Natural killer cell treated with Interleukin-12 subunit alpha and Interleukin-12 subunit beta and Interleukin-15 and Interleukin-18, amount 100 ng/mL, for 72 hours (primary cell): ENCODE results near the gene SLC25A51. TPM values are rescaled to one million over a fixed set of nuclear protein-coding genes. Genes with fewer than 3 reads are reported as not detected.
A peak's percentile ranks its signal among the peaks of the same experiment; 100 is the strongest.

ENCODE experiments used
- ATAC-seq, 2 donors: fragments of 150-1000 bp; cut with Tn5 transposase in 1 of 2; sonication (Bioruptor Pico), chemical (Tn5 transposase) in 1 of 2; 2 replicates each; pipeline ENCODE4 v1.10.0; 2021
- DNase-seq: peaks from one replicate; pipeline ENCODE4 v3.0.0; 2022; ENCODE audit warnings: low spot score
- H3K27ac Mint-ChIP-seq, 2 donors: 1 replicate in 1 of 2; 2 replicates in 1 of 2; pipeline ENCODE4 v1.8.0; 2022; ENCODE audit warnings: mixed read lengths in 2 of 2, mild to moderate bottlenecking in 1 of 2, moderate library complexity in 1 of 2
- H3K27me3 Mint-ChIP-seq, 2 donors: 1 replicate in 1 of 2; 2 replicates in 1 of 2; pipeline ENCODE4 v1.8.0; 2022; ENCODE audit warnings: mixed read lengths in 2 of 2
- H3K36me3 Mint-ChIP-seq: one replicate; pipeline ENCODE4 v1.8.0; 2022; ENCODE audit warnings: mixed read lengths
- H3K4me1 Mint-ChIP-seq, 2 donors: 1 replicate in 1 of 2; 2 replicates in 1 of 2; pipeline ENCODE4 v1.8.0; 2022; ENCODE audit warnings: low read depth in 2 of 2, mixed read lengths in 2 of 2, mild to moderate bottlenecking in 1 of 2
- H3K4me3 Mint-ChIP-seq: one replicate; pipeline ENCODE4 v1.8.0; 2022; ENCODE audit warnings: mixed read lengths
- H3K9me3 Mint-ChIP-seq: 2 replicates; pipeline ENCODE4 v1.8.0; 2022; ENCODE audit warnings: mixed read lengths
- total RNA-seq, 2 donors: library from RNA; stranded (reverse); gene quantifications; one replicate each; pipeline ENCODE4 v1.2.3, GENCODE V29; 2022

Gene SLC25A51
- total RNA-seq, 2 donors from 2014 or later: 28.7 to 34.7 TPM

DNA sequence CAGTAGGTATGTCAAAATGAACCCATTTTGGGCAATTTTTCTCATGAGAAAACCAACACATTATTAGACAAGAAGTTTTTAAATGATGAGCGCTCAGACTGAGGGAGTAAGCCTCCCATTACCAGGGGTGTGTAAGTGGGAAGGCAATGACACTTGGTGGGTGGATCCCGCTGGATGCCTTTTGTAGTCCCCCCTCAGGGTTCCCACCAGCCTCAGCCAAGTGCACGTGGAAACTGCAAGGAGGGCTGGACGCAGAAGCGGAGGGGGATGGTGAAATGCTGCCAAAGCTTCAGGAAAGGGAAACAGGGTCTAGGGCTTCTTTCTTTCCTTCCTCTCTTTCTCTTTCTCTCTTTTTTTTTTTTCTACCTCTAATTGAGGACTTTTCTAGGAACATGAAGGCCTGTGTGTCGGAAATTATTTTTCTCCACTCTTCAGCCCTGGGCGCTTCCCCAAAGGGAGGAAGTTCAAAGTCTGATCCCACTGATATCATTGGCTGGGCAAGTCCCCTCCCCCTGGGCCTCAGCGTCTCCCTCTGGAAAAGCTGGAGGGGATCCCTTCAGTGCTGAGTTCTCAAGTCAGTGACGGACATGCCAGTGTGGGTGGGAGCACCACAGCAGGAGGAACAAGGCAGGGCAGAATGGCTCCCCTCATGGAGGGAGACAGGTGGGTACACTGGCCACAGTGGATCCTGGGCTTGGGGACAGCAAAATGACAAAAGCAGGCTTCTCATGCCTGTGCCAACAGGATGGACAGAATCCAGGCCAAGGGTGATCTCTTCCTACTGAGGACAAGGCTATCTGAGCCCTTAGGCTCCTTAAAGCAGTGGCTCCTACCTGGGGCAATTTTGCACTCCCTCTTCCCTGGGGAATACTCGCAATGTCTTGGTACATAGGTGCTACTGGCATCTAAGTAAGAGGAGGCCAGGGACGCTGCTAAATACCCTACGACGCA, 23.9 kb upstream of the SLC25A51 start:
- Mint-ChIP-seq H3K4me1 (peaks cover 0 to 3% of the 10 kb centered on the region in 2 donors), H3K4me3 (no peak overlapping the region), H3K9me3 (no peaks in the 10 kb centered on the region), H3K27ac (no peak overlapping the region), H3K27me3 (no peaks in the 10 kb centered on the region), H3K36me3 (no peaks in the 10 kb centered on the region)
- no peak for ATAC-seq
- no peak for DNase-seq

DNA sequence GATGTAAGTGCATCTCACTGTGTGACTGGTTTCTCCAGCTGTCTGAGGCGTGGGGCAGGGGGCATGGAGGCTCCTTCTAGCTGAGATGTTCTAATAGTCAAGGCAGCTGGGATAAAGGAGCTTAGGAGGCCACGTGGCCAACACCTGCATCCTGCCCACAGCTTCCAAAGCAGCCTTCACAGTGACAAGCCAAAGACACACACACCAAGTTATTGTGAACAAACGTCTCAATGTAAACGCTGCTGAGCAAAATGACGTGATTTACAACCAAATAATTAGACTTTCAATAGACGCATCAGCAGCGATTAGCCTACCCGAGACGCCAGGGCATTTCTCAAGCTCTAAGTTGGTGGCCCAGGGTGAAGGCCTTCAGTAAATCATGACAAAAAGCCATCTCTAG, 23.2 kb upstream of the SLC25A51 start:
- Mint-ChIP-seq H3K27me3 (no peaks in the 10 kb centered on the region), H3K9me3 (no peaks in the 10 kb centered on the region), H3K36me3 (no peaks in the 10 kb centered on the region), H3K27ac (no peak overlapping the region), H3K4me3 (no peak overlapping the region), H3K4me1 (peaks cover 0 to 3% of the 10 kb centered on the region in 2 donors)
- DNase-seq (no peak), ATAC-seq (no peak)

DNA sequence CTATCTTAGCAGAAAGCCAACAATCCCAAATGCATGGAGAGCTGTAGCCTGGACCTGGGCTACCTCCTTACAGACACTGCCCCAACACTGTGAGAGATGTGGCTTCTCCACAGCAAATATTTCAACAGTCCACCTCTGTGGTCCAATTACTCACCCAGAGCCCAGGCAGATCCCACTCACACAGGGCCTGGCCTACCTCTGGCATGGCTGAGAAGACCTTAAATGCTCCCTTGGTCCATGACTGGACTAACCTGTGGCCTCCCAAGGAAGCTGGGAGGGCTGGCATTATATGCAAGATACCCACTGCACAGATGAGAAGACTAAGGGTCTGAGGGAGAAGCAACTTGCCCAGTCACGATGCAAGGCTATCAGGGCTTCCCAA, 22.8 kb upstream of the SLC25A51 start:
- ATAC-seq (no peak), DNase-seq (no peak)
- H3K4me1 Mint-ChIP-seq: peaks cover 0 to 4% of the 10 kb centered on the region in 2 donors
- no peaks in the 10 kb centered on the region for H3K27me3 Mint-ChIP-seq
- no peaks in the 10 kb centered on the region for H3K9me3 Mint-ChIP-seq
- no peak overlapping the region for H3K4me3 Mint-ChIP-seq
- no peaks in the 10 kb centered on the region for H3K36me3 Mint-ChIP-seq
- H3K27ac Mint-ChIP-seq: no peak overlapping the region

DNA sequence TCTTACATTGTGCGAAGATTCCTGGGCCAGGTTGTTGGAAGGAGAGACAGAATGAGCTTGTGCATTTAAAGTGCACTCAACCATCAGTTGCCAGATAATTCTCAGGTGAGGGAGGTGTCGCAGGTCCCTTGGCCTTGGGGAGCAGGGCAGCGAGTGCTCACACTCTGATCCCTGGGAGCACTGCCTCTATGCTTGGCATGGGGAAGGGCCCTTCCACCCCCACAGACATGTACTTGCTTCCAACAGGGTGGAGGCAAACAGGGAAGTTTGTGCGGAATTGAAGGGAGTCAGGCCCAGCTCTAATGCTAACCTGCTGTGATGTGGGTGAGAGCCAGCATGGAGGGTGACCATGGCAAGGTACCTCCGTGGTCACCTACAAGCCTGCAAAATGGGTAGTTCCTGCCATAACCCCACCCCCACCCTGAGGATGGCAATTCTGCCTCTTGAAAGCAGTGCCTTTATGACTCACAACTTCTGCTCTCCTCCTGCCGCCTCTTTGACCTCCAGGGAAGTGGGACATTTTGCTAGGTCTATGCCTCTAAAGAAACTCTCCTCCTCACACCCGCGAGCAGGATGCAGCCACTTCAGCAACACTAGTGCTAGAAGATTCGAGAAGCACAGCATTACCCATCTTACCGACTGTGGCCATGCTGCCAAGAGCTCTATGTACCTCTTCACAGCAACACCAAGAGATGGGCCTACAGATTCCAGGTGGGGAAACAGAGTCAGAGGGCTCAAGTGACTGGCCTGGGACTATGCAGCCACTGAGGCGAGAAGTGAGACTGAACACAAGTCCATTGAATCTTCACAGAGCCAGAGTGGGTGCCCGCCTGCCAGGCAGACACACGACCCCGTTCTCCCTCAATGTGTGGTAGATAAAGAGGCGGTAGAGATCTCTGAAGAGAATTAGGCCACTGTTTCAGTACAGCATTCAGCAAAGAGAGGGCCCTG, 22.1 kb upstream of the SLC25A51 start:
- no peak for DNase-seq
- Mint-ChIP-seq H3K27me3 (no peaks in the 10 kb centered on the region), H3K9me3 (no peaks in the 10 kb centered on the region), H3K4me1 (peaks cover 0 to 5% of the 10 kb centered on the region in 2 donors), H3K27ac (no peak overlapping the region), H3K4me3 (no peak overlapping the region), H3K36me3 (no peaks in the 10 kb centered on the region)
- no peak for ATAC-seq

DNA sequence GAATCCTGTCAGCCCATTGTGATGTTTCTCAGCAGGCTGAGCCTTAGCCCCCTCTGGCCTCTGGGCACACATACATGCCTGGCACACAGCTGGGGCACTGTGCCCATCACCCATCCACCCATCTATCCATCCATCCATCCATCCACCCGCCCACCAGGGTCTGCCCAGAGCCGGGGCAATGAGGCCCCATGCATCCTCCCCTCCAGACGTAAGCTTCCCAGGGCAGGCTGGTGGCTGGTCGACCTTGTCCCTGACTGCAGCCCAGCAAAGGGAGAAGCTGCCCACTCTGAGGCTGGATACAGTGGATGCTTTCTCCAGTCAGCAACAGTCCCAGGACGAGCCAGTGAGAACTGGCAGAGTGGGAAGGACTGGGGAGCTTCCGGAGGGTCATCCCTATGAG, 21.1 kb upstream of the SLC25A51 start:
- no peak overlapping the region for H3K27ac Mint-ChIP-seq
- ATAC-seq (no peak), DNase-seq (no peak)
- H3K4me1 Mint-ChIP-seq: peaks cover 0 to 5% of the 10 kb centered on the region in 2 donors
- no peaks in the 10 kb centered on the region for H3K36me3 Mint-ChIP-seq
- no peaks in the 10 kb centered on the region for H3K27me3 Mint-ChIP-seq
- H3K4me3 Mint-ChIP-seq: no peak overlapping the region
- H3K9me3 Mint-ChIP-seq: no peaks in the 10 kb centered on the region

DNA sequence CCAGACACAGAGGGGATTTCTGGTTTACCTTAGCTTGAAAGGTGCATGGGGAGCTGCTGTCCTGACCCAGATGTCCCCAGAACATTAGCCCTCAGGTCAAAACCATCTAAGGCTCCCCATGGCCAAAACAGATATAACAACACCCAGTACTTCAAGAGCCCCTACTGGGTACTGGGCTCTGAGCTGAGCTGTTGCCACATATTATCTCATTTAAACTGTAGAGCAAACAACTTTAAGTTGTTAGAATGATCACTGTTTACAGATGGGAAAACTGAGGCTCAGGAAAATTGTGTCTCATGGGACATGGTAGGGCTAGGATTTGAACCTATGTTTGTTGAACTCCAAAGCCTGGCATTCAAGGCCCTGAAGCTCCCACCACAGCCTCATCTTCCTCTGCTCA, 20.6 kb upstream of the SLC25A51 start:
- H3K9me3 Mint-ChIP-seq: no peaks in the 10 kb centered on the region
- H3K36me3 Mint-ChIP-seq: no peaks in the 10 kb centered on the region
- H3K4me1 Mint-ChIP-seq: peaks cover 0 to 4% of the 10 kb centered on the region in 2 donors
- H3K27me3 Mint-ChIP-seq: no peaks in the 10 kb centered on the region
- H3K4me3 Mint-ChIP-seq: no peak overlapping the region
- H3K27ac Mint-ChIP-seq: no peak overlapping the region
- ATAC-seq: no peak
- DNase-seq: no peak

DNA sequence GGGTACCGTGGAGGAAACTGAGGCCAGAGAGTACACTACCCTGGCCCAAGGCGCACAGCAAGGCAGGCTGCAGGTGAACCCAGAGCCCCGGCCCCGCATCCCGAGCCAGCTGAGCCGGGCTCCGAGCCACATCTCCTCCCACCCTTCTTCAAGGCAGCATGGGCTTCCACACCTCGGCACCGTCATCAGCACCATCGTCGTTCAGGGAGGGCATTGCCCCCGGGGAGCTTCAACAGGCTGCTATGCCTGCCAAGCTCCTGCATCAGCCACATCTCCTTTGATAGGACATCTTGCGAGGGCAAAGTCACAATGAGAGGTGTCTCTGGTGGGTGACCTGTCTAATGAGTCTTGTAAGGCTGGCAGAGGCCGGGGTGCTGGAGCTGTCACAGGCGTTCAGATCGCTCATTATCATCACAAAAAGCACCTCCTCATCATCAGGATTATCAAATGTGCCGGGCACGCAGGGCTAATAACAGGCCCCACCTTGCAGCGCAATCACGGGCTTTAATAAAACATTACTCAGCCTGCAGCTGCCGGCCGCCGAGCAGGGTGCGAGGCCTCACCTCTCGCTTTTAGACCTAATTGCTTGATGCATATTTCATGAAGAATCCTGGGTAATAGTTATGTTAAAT, 20.0 kb upstream of the SLC25A51 start:
- Mint-ChIP-seq H3K9me3 (no peaks in the 10 kb centered on the region), H3K36me3 (no peaks in the 10 kb centered on the region), H3K4me1 (peaks cover 0 to 2% of the 10 kb centered on the region in 2 donors), H3K4me3 (no peak overlapping the region), H3K27me3 (no peaks in the 10 kb centered on the region), H3K27ac (no peak overlapping the region)
- ATAC-seq (no peak), DNase-seq (no peak)

DNA sequence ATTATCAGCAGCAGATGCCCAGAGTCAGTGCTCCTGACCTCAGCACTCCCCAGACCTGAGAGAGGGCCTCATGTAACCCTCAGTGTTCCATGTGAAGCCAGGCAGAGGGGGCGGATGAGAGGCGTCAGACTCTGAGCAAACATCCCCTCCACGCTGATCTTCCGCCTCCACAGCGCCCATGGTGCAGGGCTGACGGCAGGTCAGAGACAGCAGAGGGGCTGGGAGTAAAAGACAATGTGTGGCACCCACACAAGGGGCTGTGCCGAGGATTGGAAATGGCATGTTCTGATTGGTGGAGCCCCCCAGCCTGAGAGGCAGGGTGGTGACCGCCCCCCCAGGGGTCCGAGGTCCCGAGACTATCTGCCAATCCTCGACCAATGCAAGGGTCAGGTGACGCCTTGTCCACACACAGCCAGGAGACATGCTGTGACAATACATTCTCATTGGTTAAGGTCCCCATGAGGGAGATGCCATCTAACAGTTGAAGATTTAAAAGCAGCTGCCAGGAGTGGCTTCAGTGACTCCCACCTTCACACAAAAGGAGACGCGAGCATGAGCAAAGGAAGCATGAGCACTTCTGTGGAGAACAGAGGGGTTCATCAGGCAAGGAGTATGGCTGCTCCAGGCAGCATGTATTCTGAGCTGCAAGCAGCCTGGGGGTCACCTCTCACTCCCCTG, 19.3 kb upstream of the SLC25A51 start:
- no peaks in the 10 kb centered on the region for H3K36me3 Mint-ChIP-seq

DNA sequence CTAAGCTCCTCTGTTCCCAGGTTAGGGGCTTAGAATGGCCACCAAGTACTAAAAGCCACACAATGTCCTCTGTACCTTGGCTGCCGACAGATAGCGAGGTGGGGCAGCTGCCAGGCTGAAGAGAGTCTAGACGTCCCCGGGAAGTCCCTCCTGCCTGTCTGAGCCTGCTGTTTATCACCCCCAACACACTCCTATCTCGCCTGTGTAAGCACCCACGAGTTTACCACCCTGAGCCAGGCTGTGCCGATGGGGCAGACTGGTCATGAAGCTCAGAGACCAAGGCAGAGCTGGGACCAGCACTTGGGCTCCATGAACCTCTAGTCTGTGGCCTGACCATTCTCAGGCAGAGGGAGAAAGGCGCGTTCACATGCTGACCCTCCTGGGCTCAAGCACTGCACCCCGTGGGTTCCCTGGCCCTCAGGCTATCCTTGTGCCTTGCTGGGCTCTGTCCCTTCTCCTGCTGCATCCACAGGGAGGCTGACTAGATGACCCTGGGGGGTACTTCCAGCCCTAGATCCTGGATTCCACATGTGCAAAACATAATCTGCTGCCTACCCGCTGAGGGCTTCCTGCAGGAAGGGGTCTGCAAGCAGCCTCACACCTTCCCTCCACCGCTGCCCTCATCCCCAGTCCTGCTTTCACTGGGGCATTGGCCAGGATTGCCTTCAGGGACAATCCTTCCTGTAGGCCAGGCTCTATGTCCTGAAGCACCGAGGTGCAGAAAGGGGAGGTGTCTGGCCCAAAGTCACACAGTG, 18.6 kb upstream of the SLC25A51 start:
- peak; percentile 16 for DNase-seq
- no peaks in the 10 kb centered on the region for H3K9me3 Mint-ChIP-seq
- H3K4me3 Mint-ChIP-seq: no peak overlapping the region
- H3K27ac Mint-ChIP-seq: no peak overlapping the region
- H3K27me3 Mint-ChIP-seq: no peaks in the 10 kb centered on the region
- no peak for ATAC-seq
- no peaks in the 10 kb centered on the region for H3K36me3 Mint-ChIP-seq
- peaks cover 9 to 11% of the 10 kb centered on the region in 2 donors for H3K4me1 Mint-ChIP-seq

More for the DNA sequence above, 19.3 kb upstream of the SLC25A51 start:
- ATAC-seq (no peak), DNase-seq (no peak)
- no peaks in the 10 kb centered on the region for H3K9me3 Mint-ChIP-seq
- H3K4me1 Mint-ChIP-seq: peaks cover 2 to 5% of the 10 kb centered on the region in 2 donors
- no peak overlapping the region for H3K27ac Mint-ChIP-seq
- no peak overlapping the region for H3K4me3 Mint-ChIP-seq
- H3K27me3 Mint-ChIP-seq: no peaks in the 10 kb centered on the region

DNA sequence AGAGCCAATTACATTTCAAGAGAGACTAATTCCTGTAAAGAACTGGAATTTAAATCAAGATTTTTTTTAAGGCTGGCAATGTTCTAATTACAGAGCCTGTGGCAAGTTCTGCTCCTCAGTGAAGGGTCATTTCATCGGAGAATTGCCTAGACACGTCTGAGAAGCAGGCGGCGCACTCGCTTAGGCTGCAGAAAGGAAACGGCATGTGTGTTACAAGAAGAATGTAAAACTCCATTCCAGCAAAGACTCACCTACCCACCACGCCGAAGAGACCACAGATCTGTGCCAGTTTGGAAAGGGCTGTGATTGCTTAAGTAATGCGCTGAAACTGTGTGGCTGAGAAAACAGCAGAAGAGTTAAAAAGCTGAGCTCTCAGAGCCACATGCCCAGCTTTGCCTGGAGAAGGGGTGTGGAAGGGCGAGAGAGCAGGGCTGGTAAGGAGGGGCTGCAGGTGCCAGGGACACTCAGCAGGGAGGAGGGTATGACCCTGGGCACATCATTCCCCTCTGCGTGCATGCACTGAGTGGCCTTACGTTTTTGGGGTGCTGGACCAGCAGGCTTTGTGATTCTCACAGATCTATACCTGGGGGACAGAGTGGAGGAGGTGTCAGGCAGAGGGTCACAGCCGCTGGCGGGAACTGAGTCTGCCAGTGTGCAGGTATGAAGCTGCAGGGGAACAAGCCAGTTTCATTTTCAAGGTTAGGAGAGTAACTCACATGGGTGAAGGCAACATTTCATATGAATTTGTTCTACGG, 17.8 kb upstream of the SLC25A51 start:
- Mint-ChIP-seq H3K4me3 (no peak overlapping the region), H3K36me3 (no peaks in the 10 kb centered on the region), H3K27ac (no peak overlapping the region), H3K4me1 (peaks cover 15 to 17% of the 10 kb centered on the region in 2 donors), H3K9me3 (no peaks in the 10 kb centered on the region), H3K27me3 (no peaks in the 10 kb centered on the region)
- DNase-seq: peak; percentile 12
- no peak for ATAC-seq

DNA sequence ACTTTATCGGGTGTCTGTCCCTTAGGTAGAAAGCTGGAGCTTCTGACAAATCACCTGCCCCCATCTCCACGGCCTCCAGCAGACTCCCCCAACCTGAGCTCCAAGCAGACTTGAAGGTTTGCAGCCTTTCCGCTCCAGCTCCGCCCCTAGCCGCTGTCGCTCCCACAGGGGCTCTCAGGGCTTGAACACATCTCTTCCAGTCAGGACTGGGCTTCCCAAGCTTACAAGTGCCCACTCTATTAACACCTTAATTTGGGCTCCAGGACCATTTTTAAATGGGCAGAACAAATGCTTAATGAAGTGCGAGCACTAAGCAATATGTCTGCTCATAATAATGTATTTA, 17.2 kb upstream of the SLC25A51 start:
- no peak for ATAC-seq
- peaks cover 16 to 18% of the 10 kb centered on the region in 2 donors for H3K4me1 Mint-ChIP-seq

DNA sequence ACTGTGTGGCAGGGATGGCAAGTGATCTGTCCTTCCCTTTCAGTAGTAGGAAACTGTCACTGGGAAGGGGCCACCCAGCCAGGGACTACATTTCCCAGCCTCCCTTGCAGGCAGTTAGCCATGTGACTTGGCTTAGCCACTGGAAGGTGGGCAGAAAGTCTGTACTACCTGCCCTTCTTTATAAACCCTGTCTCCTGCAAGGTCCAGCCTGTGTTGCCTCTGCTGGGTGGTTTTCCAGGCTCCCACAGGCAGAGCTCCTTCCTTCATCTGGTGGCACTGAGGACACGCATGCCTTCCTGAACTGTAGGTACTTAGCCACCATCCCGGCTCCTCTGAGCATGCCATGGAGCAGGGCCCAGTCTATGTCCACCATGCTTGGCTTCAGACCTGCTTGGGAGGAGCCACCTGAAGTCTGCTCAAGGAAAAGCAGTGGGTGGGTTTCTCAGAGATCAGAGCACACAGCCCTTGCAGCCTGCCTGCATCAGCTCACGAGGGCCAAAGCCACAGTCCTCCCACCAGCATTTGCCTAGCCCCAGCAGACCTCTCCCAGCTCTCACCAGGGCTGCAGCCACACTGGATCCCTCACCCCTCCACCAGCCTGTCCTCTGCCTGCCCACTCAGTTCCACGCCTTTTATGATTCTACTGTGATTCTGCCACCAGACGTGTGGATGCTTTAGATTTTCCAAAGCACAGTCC, 16.7 kb upstream of the SLC25A51 start:
- no peaks in the 10 kb centered on the region for H3K36me3 Mint-ChIP-seq
- peaks cover 16 to 18% of the 10 kb centered on the region in 2 donors for H3K4me1 Mint-ChIP-seq
- ATAC-seq (no peak), DNase-seq (no peak)
- no peaks in the 10 kb centered on the region for H3K9me3 Mint-ChIP-seq
- no peak overlapping the region for H3K27ac Mint-ChIP-seq
- H3K27me3 Mint-ChIP-seq: no peaks in the 10 kb centered on the region
- H3K4me3 Mint-ChIP-seq: no peak overlapping the region

More for the DNA sequence above, 17.2 kb upstream of the SLC25A51 start:
- no peaks in the 10 kb centered on the region for H3K36me3 Mint-ChIP-seq
- no peaks in the 10 kb centered on the region for H3K9me3 Mint-ChIP-seq
- no peak for DNase-seq
- no peak overlapping the region for H3K4me3 Mint-ChIP-seq
- H3K27ac Mint-ChIP-seq: no peak overlapping the region
- H3K27me3 Mint-ChIP-seq: no peaks in the 10 kb centered on the region
